ENCODE measurements around the gene GABBR2. TPM values are rescaled to one million over a fixed set of nuclear protein-coding genes. Genes with fewer than 3 reads are reported as not detected.

The GABBR2 gene
- total RNA-seq, 1 donor from 2014 or later: 116 TPM

DNA sequence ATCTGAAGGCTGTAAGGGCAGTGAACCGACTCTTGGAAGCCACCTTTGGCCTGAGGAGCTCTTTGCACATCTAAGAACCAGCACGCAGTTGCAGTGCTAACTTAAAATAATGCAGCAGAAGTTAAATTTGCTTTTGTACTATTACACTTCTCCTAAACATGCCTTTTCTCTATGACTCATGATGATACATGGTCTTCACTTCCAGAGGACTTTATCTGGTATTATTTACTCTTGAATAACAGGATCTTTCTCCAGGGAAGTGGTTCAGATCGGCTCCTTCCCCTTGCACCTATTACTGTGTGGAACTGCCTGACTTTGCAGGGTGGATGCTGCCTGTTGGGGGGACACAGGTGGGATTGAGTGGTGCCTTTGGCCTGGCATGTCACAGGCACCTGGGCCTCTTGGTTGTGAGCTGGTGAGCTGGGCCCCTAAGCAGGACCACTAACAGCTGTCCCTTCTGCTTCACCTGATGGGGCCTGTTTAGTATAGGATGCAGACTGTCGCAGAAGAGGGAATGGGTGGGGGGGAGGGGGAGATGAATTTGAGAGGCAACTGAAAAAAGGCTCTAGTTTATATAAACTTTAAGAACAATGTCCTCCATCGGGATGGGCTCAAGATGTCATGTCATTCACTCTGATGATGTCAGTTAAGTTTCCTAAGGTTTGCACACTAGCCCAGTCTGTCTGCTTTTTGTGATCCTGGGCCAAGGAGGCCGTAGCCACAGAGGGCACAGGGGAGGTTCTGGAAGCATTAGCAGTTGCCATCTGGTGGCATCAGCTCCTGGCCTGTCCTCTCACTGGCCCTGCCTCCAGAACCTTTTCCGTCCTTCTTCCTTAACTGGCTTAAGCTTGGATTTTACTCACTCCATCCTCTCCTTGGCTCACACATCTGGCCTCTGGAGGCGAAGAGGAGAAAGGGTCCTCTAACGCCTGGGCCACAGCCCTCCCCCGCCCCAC lies 33.9 kb upstream of the GABBR2 start:
- peaks cover 2% of the 10 kb centered on the region for H3K9me3 Mint-ChIP-seq (ENCODE audit: unreplicated experiment)

DNA sequence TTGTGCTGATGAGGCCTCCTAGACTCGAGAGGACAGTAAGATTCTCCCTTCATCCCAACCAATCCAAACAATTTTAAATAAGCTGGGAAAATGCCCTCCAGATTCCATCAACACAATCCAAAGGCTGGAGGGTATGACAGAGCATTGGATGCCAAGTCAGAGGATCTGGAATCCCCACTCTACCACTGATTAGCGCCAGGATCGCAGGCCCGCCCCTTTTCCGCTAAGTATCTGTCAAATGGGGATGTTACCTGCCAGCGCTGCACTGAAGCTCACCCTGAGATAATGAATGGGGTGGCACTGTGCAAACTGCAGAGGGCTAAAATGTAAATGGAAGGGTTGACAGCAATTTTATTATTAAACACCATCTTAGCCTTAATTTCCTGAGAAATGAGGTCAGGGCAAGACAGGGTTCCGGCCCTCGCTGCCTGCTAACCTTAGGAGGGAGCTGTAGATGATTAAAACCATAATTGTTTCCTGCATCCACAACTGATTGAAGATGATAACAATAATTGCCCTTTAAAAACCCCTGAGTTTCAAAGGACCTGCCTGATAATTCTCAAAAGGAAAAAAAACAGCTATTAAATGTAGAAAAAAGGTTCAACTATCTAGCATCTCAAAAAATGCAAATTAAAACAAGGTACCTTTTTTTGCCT lies 31.6 kb upstream of the GABBR2 start:
- Mint-ChIP-seq H3K36me3 (ENCODE audit: unreplicated experiment) (peaks cover 7% of the 10 kb centered on the region), H3K4me3 (ENCODE audit: unreplicated experiment) (no peak overlapping the region), H3K4me1 (ENCODE audit: low read depth, unreplicated experiment) (no peaks in the 10 kb centered on the region), H3K27ac (ENCODE audit: unreplicated experiment) (no peak overlapping the region), H3K9me3 (ENCODE audit: unreplicated experiment) (peaks cover 3% of the 10 kb centered on the region), H3K27me3 (ENCODE audit: unreplicated experiment) (peaks cover 1% of the 10 kb centered on the region)
- DNase-seq: no peak
- TF ChIP-seq, protein P1, sequence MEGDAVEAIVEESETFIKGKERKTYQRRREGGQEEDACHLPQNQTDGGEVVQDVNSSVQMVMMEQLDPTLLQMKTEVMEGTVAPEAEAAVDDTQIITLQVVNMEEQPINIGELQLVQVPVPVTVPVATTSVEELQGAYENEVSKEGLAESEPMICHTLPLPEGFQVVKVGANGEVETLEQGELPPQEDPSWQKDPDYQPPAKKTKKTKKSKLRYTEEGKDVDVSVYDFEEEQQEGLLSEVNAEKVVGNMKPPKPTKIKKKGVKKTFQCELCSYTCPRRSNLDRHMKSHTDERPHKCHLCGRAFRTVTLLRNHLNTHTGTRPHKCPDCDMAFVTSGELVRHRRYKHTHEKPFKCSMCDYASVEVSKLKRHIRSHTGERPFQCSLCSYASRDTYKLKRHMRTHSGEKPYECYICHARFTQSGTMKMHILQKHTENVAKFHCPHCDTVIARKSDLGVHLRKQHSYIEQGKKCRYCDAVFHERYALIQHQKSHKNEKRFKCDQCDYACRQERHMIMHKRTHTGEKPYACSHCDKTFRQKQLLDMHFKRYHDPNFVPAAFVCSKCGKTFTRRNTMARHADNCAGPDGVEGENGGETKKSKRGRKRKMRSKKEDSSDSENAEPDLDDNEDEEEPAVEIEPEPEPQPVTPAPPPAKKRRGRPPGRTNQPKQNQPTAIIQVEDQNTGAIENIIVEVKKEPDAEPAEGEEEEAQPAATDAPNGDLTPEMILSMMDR (IDR thresholded peaks at IDR 0.05; ENCODE audit: partially characterized antibody, unreplicated experiment): no peak

More for the DNA sequence above, 33.9 kb upstream of the GABBR2 start:
- H3K4me1 Mint-ChIP-seq (ENCODE audit: low read depth, unreplicated experiment): no peaks in the 10 kb centered on the region
- no peak overlapping the region for H3K27ac Mint-ChIP-seq (ENCODE audit: unreplicated experiment)
- no peak for DNase-seq
- H3K36me3 Mint-ChIP-seq (ENCODE audit: unreplicated experiment): peaks cover 7% of the 10 kb centered on the region
- H3K4me3 Mint-ChIP-seq (ENCODE audit: unreplicated experiment): no peak overlapping the region
- H3K27me3 Mint-ChIP-seq (ENCODE audit: unreplicated experiment): peaks cover 1% of the 10 kb centered on the region
- TF ChIP-seq, protein P1 (IDR thresholded peaks at IDR 0.05; ENCODE audit: partially characterized antibody, unreplicated experiment): no peak

DNA sequence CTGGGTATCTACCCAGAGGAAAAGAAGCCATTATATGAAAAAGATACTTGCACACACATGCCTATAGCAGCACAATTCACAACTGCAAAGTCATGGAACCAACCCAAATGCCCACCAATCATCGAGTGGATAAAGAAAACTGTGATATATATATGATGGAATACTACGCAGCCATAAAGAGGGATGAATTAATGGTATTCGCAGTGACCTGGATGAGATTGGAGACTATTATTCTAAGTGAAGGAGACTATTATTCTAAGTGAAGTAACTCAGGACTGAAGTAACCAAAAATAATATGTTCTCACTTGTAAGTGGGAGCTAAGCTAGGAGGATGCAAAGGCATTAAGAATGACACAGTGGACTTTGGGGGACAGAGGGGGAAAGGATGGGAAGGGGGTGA lies 30.0 kb upstream of the GABBR2 start:
- Mint-ChIP-seq H3K9me3 (ENCODE audit: unreplicated experiment) (peaks cover 3% of the 10 kb centered on the region), H3K4me1 (ENCODE audit: low read depth, unreplicated experiment) (no peaks in the 10 kb centered on the region), H3K27me3 (ENCODE audit: unreplicated experiment) (peaks cover 1% of the 10 kb centered on the region), H3K36me3 (ENCODE audit: unreplicated experiment) (peaks cover 7% of the 10 kb centered on the region), H3K27ac (ENCODE audit: unreplicated experiment) (no peak overlapping the region), H3K4me3 (ENCODE audit: unreplicated experiment) (no peak overlapping the region)
- TF ChIP-seq, protein P1 (IDR thresholded peaks at IDR 0.05; ENCODE audit: partially characterized antibody, unreplicated experiment): no peak
- DNase-seq: no peak

DNA sequence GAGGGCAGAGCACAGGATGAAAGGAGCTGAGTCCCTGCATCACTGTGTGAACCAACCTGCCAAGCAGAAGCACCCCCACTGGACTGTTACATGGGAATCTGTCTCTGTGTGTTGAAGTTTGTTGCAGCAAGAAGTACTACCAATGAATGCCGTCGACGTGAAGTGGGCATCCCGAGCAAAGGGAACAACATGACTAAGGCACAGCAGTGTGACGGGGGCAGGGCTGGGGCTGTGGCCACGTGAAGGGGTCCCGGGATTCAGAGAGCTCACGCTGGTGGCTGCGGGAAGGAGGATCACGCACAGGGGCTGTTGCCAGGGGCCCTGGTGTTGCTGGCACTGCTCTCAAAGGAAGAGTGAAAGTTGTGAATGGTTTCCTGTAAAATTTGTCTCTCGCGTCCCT lies 27.5 kb upstream of the GABBR2 start:
- Mint-ChIP-seq H3K36me3 (ENCODE audit: unreplicated experiment) (peaks cover 11% of the 10 kb centered on the region), H3K27ac (ENCODE audit: unreplicated experiment) (no peak overlapping the region), H3K4me3 (ENCODE audit: unreplicated experiment) (no peak overlapping the region), H3K4me1 (ENCODE audit: low read depth, unreplicated experiment) (no peaks in the 10 kb centered on the region), H3K9me3 (ENCODE audit: unreplicated experiment) (peaks cover 1% of the 10 kb centered on the region), H3K27me3 (ENCODE audit: unreplicated experiment) (peaks cover 3% of the 10 kb centered on the region)
- DNase-seq: no peak
- TF ChIP-seq, protein P1 (IDR thresholded peaks at IDR 0.05; ENCODE audit: partially characterized antibody, unreplicated experiment): no peak

DNA sequence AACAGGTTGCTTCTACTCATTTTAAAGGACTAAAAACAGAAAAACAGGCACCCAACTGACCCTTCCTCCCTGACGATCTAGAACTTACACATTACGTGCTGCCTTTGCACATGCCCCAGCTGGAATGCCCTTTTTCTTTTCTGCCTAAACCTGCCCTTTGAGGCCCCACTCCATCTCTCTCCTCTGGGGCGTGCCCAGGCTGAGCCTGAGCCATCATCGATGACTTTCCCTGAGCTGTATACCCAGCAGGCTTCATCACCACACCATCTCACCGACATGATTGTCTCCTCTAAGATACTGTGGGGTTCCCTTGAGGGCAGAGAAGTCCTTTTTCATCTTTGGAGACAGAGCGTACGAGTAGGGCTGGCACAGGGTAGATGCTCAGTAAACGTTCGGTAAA lies 24.1 kb upstream of the GABBR2 start:
- DNase-seq: no peak
- TF ChIP-seq, protein P1 (IDR thresholded peaks at IDR 0.05; ENCODE audit: partially characterized antibody, unreplicated experiment): no peak
- peaks cover 5% of the 10 kb centered on the region for H3K36me3 Mint-ChIP-seq (ENCODE audit: unreplicated experiment)
- H3K4me1 Mint-ChIP-seq (ENCODE audit: low read depth, unreplicated experiment): no peaks in the 10 kb centered on the region
- H3K27me3 Mint-ChIP-seq (ENCODE audit: unreplicated experiment): peaks cover 1% of the 10 kb centered on the region
- H3K9me3 Mint-ChIP-seq (ENCODE audit: unreplicated experiment): peaks cover 1% of the 10 kb centered on the region
- H3K4me3 Mint-ChIP-seq (ENCODE audit: unreplicated experiment): no peak overlapping the region
- H3K27ac Mint-ChIP-seq (ENCODE audit: unreplicated experiment): no peak overlapping the region
